ENCODE data around the gene ZFPM1. TPM values are rescaled to one million over a fixed set of nuclear protein-coding genes. Genes with fewer than 3 reads are reported as not detected.

The ZFPM1 gene
- total and polyA plus RNA-seq, 5 donors = 7.7 to 11.4 (median 8.2) TPM

- Histone ChIP-seq H3K4me1 (ENCODE audit: control insufficient read depth, insufficient read depth, low read length) (no peaks in the 10 kb centered on the region), H3K9me3 (ENCODE audit: control insufficient read depth, low read length) (no peaks in the 10 kb centered on the region), H3K27ac (ENCODE audit: low read length) (no peak overlapping the region), H3K27me3 (ENCODE audit: control insufficient read depth, insufficient read depth) (no peaks in the 10 kb centered on the region), H3K4me3 (ENCODE audit: low read length) (no peak overlapping the region)
- ATAC-seq (no peak), DNase-seq (peak in 2 of 3 donors; percentile 37 to 48)
- 37% methylated on average over 26 of the region's 26 CpGs for WGBS
- intact Hi-C loops (cut with DNase I) = no loop called here
Observed at GRCh38 chr16:88539652-88540345, 86.7 kb downstream of the ZFPM1 start.

GRCh38 chr16:88540346-88540977 is 87.4 kb downstream of the ZFPM1 start:
- no peaks in the 10 kb centered on the region for H3K27me3 ChIP-seq (ENCODE audit: control insufficient read depth, insufficient read depth)
- 68% methylated on average over 20 of the region's 20 CpGs for WGBS
- DNase-seq = peak in 2 of 3 donors; percentile 15 to 54
- no peak overlapping the region for H3K4me3 ChIP-seq (ENCODE audit: low read length)
- H3K9me3 ChIP-seq (ENCODE audit: control insufficient read depth, low read length) = no peaks in the 10 kb centered on the region
- no peaks in the 10 kb centered on the region for H3K4me1 ChIP-seq (ENCODE audit: control insufficient read depth, insufficient read depth, low read length)
- intact Hi-C loops (cut with DNase I) = no loop called here
- no peak for ATAC-seq
- H3K27ac ChIP-seq (ENCODE audit: low read length) = no peak overlapping the region

GRCh38 chr16:88541831-88542616 is 88.9 kb downstream of the ZFPM1 start:
- Histone ChIP-seq H3K27ac (ENCODE audit: low read length) (no peak overlapping the region), H3K4me3 (ENCODE audit: low read length) (no peak overlapping the region), H3K27me3 (ENCODE audit: control insufficient read depth, insufficient read depth) (no peaks in the 10 kb centered on the region), H3K4me1 (ENCODE audit: control insufficient read depth, insufficient read depth, low read length) (no peaks in the 10 kb centered on the region), H3K9me3 (ENCODE audit: control insufficient read depth, low read length) (no peaks in the 10 kb centered on the region)
- no peak for ATAC-seq
- DNase-seq = peak in 2 of 3 donors; percentile 7 to 44
- WGBS = 71% methylated on average over 15 of the region's 15 CpGs
- intact Hi-C loops (cut with DNase I) = no loop called here

- DNase-seq (no peak), ATAC-seq (no peak)
- intact Hi-C loops (cut with DNase I) = no loop called here
- Histone ChIP-seq H3K4me1 (ENCODE audit: control insufficient read depth, insufficient read depth, low read length) (no peaks in the 10 kb centered on the region), H3K27me3 (ENCODE audit: control insufficient read depth, insufficient read depth) (no peaks in the 10 kb centered on the region), H3K9me3 (ENCODE audit: control insufficient read depth, low read length) (no peaks in the 10 kb centered on the region), H3K4me3 (ENCODE audit: low read length) (no peak overlapping the region), H3K27ac (ENCODE audit: low read length) (no peak overlapping the region)
- 86% methylated on average over 8 of the region's 8 CpGs for WGBS
Observed at GRCh38 chr16:88543230-88543813, 90.2 kb downstream of the ZFPM1 start.

GRCh38 chr16:88545781-88546180 is 92.7 kb downstream of the ZFPM1 start:
- DNase-seq = peak in 1 of 3 donors; percentile 24
- H3K4me1 ChIP-seq (ENCODE audit: control insufficient read depth, insufficient read depth, low read length) = no peaks in the 10 kb centered on the region
- no peaks in the 10 kb centered on the region for H3K9me3 ChIP-seq (ENCODE audit: control insufficient read depth, low read length)
- no peak overlapping the region for H3K4me3 ChIP-seq (ENCODE audit: low read length)
- no peak for ATAC-seq
- 61% methylated on average over 7 of the region's 7 CpGs for WGBS
- H3K27ac ChIP-seq (ENCODE audit: low read length) = no peak overlapping the region
- no peaks in the 10 kb centered on the region for H3K27me3 ChIP-seq (ENCODE audit: control insufficient read depth, insufficient read depth)
- intact Hi-C loops (cut with DNase I) = no loop called here

- WGBS = 66% methylated on average over 15 of the region's 15 CpGs
- intact Hi-C loops (cut with DNase I) = no loop called here
- no peaks in the 10 kb centered on the region for H3K27me3 ChIP-seq (ENCODE audit: control insufficient read depth, insufficient read depth)
Observed at GRCh38 chr16:88548131-88548874, 95.2 kb downstream of the ZFPM1 start.

GRCh38 chr16:88548985-88549384 is 95.9 kb downstream of the ZFPM1 start:
- Histone ChIP-seq H3K4me1 (ENCODE audit: control insufficient read depth, insufficient read depth, low read length) (no peaks in the 10 kb centered on the region), H3K4me3 (ENCODE audit: low read length) (no peak overlapping the region), H3K27me3 (ENCODE audit: control insufficient read depth, insufficient read depth) (no peaks in the 10 kb centered on the region), H3K9me3 (ENCODE audit: control insufficient read depth, low read length) (no peaks in the 10 kb centered on the region), H3K27ac (ENCODE audit: low read length) (no peak overlapping the region)
- WGBS = 80% methylated on average over 13 of the region's 13 CpGs
- no peak for ATAC-seq
- intact Hi-C loops (cut with DNase I) = no loop called here
- peak in 1 of 3 donors; percentile 8 for DNase-seq

More at GRCh38 chr16:88548131-88548874, 95.2 kb downstream of the ZFPM1 start:
- Histone ChIP-seq H3K9me3 (ENCODE audit: control insufficient read depth, low read length) (no peaks in the 10 kb centered on the region), H3K4me3 (ENCODE audit: low read length) (no peak overlapping the region), H3K27ac (ENCODE audit: low read length) (no peak overlapping the region), H3K4me1 (ENCODE audit: control insufficient read depth, insufficient read depth, low read length) (no peaks in the 10 kb centered on the region)
- peak in 2 of 3 donors; percentile 7 to 45 for DNase-seq
- no peak for ATAC-seq

GRCh38 chr16:88549671-88550245 is 96.7 kb downstream of the ZFPM1 start:
- Histone ChIP-seq H3K4me3 (ENCODE audit: low read length) (no peak overlapping the region), H3K4me1 (ENCODE audit: control insufficient read depth, insufficient read depth, low read length) (no peaks in the 10 kb centered on the region), H3K9me3 (ENCODE audit: control insufficient read depth, low read length) (no peaks in the 10 kb centered on the region), H3K27me3 (ENCODE audit: control insufficient read depth, insufficient read depth) (no peaks in the 10 kb centered on the region), H3K27ac (ENCODE audit: low read length) (no peak overlapping the region)
- peak in 1 of 2 donors; percentile 30 for ATAC-seq
- 52% methylated on average over 12 of the region's 12 CpGs for WGBS
- DNase-seq = peak in 2 of 3 donors; percentile 1 to 3
- intact Hi-C loops (cut with DNase I) = no loop called here

- Histone ChIP-seq H3K27me3 (ENCODE audit: control insufficient read depth, insufficient read depth) (no peaks in the 10 kb centered on the region), H3K27ac (ENCODE audit: low read length) (no peak overlapping the region), H3K9me3 (ENCODE audit: control insufficient read depth, low read length) (no peaks in the 10 kb centered on the region), H3K4me1 (ENCODE audit: control insufficient read depth, insufficient read depth, low read length) (no peaks in the 10 kb centered on the region), H3K4me3 (ENCODE audit: low read length) (no peak overlapping the region)
- peak; percentile 36 to 69 for ATAC-seq
- WGBS = 38% methylated on average over 16 of the region's 16 CpGs
- peak in 1 of 3 donors; percentile 42 for DNase-seq
- intact Hi-C loops (cut with DNase I) = no loop called here
Observed at GRCh38 chr16:88550246-88550661, 97.2 kb downstream of the ZFPM1 start.

- intact Hi-C loops (cut with DNase I) = no loop called here
- ATAC-seq (no peak), DNase-seq (peak in 1 of 3 donors; percentile 29)
- H3K9me3 ChIP-seq (ENCODE audit: control insufficient read depth, low read length) = no peaks in the 10 kb centered on the region
- H3K4me3 ChIP-seq (ENCODE audit: low read length) = no peak overlapping the region
- no peaks in the 10 kb centered on the region for H3K4me1 ChIP-seq (ENCODE audit: control insufficient read depth, insufficient read depth, low read length)
- 81% methylated on average over 10 of the region's 10 CpGs for WGBS
- H3K27me3 ChIP-seq (ENCODE audit: control insufficient read depth, insufficient read depth) = no peaks in the 10 kb centered on the region
- H3K27ac ChIP-seq (ENCODE audit: low read length) = no peak overlapping the region
Observed at GRCh38 chr16:88552166-88552565, 99.1 kb downstream of the ZFPM1 start.

All from right cardiac atrium (tissue), 5 donors.